ENCODE results near the gene ACBD6.
"Not testable (repeated sequence)": the region's sequence is repeated elsewhere in the genome, so short reads cannot be mapped to it uniquely, and the experiment has no call there.

ACBD6 gene, protein sequence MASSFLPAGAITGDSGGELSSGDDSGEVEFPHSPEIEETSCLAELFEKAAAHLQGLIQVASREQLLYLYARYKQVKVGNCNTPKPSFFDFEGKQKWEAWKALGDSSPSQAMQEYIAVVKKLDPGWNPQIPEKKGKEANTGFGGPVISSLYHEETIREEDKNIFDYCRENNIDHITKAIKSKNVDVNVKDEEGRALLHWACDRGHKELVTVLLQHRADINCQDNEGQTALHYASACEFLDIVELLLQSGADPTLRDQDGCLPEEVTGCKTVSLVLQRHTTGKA

GRCh38 chr1:180502361-180503279, at the start of gene ACBD6:
TSS of gene ACBD6 (minus strand) at chr1:180502577. CDS start at chr1:180502266, 311 bp downstream.
- DNase-seq (ENCODE audit: low spot score), result peak; percentile 79

DNA sequence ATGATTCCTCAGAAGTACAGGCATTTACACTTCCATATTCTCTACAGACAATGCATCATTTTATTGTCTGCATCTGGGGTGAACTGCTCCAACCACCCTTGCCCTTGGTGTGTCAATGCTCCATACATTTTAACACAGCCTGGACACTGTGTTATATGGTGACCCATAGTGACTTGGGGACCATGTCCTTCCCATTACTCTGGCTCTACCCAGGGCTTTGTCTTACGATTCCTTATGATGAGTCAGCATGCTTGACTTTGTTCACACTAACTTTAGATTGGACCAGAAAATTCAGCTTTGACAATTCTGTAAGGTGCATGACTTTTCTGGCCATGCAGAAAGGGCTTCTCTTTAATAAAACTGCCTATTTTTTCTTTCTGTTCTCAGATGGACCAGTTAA, 49.6 kb upstream of the ACBD6 start:
- DNase-seq (ENCODE audit: low spot score), result no peak

DNA sequence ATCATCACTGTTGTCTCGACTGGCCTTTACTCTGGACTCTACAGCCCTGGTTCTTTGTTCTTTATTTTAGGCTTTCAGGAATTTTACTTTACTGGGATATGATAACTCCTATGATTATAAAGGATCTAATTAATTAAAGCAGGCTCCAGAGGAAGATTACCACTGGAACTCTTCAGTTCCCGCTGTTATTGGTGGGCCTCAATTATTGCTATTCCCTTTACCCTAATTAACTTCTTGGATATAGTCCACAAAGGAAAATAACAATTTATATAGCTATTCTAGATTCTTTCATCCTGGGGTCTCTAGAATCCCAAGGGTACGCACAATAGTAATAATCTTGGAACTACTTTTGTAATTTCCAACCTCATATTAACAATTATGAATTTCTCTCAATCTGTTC, 47.9 kb upstream of the ACBD6 start:
- DNase-seq (ENCODE audit: low spot score), result no peak

GRCh38 chr1:180549770-180550169, 47.4 kb upstream of the ACBD6 start:
- not testable (repeated sequence) for DNase-seq (ENCODE audit: low spot score)

GRCh38 chr1:180548686-180549317, 46.4 kb upstream of the ACBD6 start:
- no peak for DNase-seq (ENCODE audit: low spot score)

GRCh38 chr1:180545991-180546390, 43.6 kb upstream of the ACBD6 start:
- DNase-seq (ENCODE audit: low spot score), result no peak

DNA sequence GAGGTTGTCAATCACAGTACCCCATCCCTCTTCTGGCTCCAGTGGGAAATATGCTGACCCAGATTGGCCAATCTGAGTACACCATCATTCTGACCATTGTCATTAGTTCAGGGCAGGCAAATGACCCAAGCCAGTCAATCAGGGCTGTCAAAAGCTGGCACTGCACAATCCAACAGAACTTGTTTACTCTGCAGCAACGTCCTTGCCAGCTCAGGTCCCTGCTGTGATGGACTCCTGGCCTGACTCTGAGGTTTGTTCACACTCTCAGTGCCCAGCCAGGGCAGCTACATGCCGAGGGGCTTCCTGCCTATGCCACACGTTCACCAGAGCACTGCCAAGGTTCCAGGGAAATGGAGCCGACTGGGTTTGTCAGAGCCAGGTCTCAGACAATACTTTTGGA, 41.7 kb upstream of the ACBD6 start:
- no peak for DNase-seq (ENCODE audit: low spot score)

GRCh38 chr1:180542838-180543145, 40.4 kb upstream of the ACBD6 start:
- no peak for DNase-seq (ENCODE audit: low spot score)

DNA sequence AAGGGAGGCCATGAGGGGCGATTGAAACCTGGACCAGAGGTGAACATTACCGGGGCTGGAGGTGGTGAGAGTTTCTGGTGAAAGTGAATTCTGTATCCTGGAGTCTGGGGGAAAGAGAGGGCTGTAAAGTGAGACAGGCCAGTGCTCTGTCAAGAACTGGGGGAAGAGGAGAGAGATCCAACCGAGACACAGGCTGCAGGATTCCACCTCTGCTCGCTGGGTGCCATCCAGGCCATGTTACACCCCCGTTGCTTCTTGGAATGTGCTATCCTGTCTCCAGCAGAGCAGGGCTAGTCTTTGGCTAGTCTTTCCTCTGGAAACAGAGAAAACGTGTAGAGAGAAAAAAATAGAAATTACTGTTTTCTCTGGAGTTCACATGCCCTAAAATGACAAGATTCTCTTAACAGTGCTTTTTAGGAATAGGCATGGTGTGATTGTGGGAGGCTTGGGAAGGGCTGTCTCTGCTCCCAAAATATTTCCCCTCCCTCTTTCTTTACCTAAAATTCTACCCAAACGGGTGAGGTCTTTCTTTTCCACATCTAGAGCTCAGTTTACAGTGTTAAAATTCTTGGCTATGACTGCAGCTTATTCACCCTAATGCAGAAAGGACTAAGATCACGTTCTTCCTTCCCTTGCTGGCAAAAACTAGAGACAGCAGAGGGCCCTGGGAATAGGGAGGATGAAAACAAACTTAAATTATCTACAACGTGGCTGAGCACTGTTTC, 39.9 kb upstream of the ACBD6 start:
- no peak for DNase-seq (ENCODE audit: low spot score)

GRCh38 chr1:180540697-180541594, 38.6 kb upstream of the ACBD6 start:
- DNase-seq (ENCODE audit: low spot score), result no peak

- DNase-seq (ENCODE audit: low spot score), result no peak
Measured at GRCh38 chr1:180539136-180539535, 36.8 kb upstream of the ACBD6 start.

- no peak for DNase-seq (ENCODE audit: low spot score)
Measured at GRCh38 chr1:180536821-180537372, 34.5 kb upstream of the ACBD6 start.

GRCh38 chr1:180535418-180535999, 33.1 kb upstream of the ACBD6 start:
- no peak for DNase-seq (ENCODE audit: low spot score)

- no peak for DNase-seq (ENCODE audit: low spot score)
Measured at GRCh38 chr1:180534214-180534613, 31.8 kb upstream of the ACBD6 start.

DNA sequence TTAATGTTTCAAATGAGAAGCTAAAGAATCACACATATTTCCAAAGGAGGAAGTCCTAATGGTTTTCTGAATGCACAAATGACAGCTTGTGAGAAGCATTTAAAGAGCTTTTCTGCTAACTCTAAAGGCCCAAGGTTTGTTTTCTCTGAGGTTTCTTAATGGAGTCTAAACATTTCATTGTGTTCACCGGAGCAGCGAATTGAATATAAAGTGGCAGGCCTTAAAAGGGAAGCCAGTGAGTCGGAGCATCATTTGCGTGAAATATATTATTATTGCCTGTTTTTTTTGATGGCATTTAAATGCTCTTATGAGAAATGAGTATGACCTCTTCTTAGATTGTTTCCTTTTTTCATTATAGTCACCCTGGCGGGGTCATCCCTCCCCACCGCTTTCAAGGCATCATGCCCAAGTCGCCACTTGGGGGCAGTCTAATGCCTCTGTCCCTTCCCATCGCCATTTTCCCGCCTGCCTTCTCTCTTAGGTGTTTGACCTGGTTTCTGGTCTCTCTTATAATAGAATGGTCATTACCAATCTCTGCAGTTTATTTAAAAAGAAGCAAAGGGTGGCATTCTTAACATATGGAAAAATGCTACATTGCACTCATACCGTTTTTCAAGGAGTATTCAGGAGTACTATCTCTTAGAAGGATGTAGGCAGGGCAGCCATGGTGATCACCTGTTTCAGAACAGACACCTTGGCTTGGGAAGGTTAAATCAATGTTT, 31.1 kb upstream of the ACBD6 start:
- DNase-seq (ENCODE audit: low spot score), result peak; percentile 48

DNA sequence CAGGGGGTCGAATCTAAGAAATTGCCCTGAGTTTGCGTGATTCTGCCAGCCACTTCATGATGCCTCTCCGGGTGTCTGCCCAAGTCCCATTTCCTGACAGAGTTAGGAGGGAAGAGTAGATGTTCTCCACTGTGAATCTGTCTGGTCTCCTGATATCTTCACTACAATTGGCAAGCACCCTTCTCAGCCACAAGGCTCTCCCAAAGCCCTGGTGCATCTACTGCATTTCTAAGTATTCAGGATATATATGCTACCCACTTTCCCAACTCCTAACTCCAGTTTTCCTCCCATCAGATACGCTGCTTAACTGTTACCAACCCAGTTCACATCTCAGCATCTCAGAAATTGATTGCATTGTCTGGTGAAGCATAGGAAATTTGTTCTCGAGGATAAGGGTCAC, 30.5 kb upstream of the ACBD6 start:
- DNase-seq (ENCODE audit: low spot score), result no peak

GRCh38 chr1:180530501-180530900, 28.1 kb upstream of the ACBD6 start:
- DNase-seq (ENCODE audit: low spot score), result no peak

- no peak for DNase-seq (ENCODE audit: low spot score)
Measured at GRCh38 chr1:180528868-180529470, 26.6 kb upstream of the ACBD6 start.

DNA sequence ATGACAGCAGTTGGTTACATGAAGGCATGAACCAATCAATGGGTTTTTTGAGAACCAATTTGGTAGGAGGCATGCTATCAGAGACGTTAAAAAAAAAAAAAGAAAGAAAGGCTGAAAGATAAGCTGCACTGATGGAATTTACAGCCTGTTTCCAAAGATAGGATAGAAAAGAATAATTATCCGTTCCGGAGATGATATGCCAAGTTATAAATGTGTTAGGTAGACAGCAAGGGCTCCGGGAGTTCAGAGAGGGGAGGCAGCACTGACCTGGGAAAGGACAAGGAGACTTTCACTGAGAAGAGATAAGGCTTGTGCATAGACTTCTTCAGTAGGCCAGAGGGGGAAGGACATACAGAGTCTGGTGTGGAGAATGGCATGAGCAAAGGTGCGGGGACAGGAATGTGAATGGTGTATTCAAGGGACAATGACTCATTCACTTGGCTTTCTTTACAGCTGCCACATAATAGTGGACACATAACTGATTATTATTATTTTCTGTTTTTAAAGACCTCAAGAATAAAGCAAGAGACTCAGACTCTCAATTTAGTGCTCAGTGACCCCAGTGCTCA, 24.8 kb upstream of the ACBD6 start:
- no peak for DNase-seq (ENCODE audit: low spot score)

Measured in HuH-7.5 (cell line).